Neural cell (in vitro differentiated cells): ENCODE measurements around the gene ACCSL. TPM values are rescaled to one million over a fixed set of nuclear protein-coding genes. Genes with fewer than 3 reads are reported as not detected.

Source experiments
- H2AFZ ChIP-seq: fragments of 200-600, 300-800 bp; sonication (generic), shearing (Covaris generic); 2 replicates; pipeline ENCODE4 v1.6.0; 2014; ENCODE audit warnings: low read depth, mild to moderate bottlenecking, antibody characterized with exemption, low read length, moderate library complexity
- H3F3A ChIP-seq: fragments of 200-600 bp; shearing (Covaris generic); 2 replicates; pipeline ENCODE4 v1.6.1; 2016; ENCODE audit warnings: mild to moderate bottlenecking, moderate library complexity, mixed read lengths, antibody characterized with exemption, low read length; ENCODE audit not compliant: insufficient read depth, poor library complexity, severe bottlenecking
- H3K27ac ChIP-seq: fragments of 200-600, 300-800 bp; sonication (generic), shearing (Covaris generic); 2 replicates; pipeline ENCODE4 v1.5.1; 2014; ENCODE audit warnings: mild to moderate bottlenecking, low read length, moderate library complexity
- H3K27me3 ChIP-seq: fragments of 300-800, 200-600 bp; sonication (generic), shearing (Covaris generic); 2 replicates; pipeline ENCODE4 v1.6.0; 2014; ENCODE audit warnings: mild to moderate bottlenecking, low read depth, low read length, moderate library complexity; ENCODE audit not compliant: insufficient read depth
- H3K36me3 ChIP-seq: fragments of 300-800, 200-600 bp; sonication (generic), shearing (Covaris generic); 2 replicates; pipeline ENCODE4 v1.5.1; 2014; ENCODE audit warnings: mild to moderate bottlenecking, antibody characterized with exemption, low read length, moderate library complexity; ENCODE audit not compliant: insufficient read depth
- H3K4me2 ChIP-seq: fragments of 300-800, 200-600 bp; sonication (generic), shearing (Covaris generic); 2 replicates; pipeline ENCODE4 v1.6.0; 2014; ENCODE audit warnings: mild to moderate bottlenecking, low read length
- H3K4me3 ChIP-seq: fragments of 300-800, 200-600 bp; sonication (generic), shearing (Covaris generic); 2 replicates; pipeline ENCODE4 v1.5.1; 2014; ENCODE audit warnings: mild to moderate bottlenecking, low read length, moderate library complexity
- H3K79me2 ChIP-seq: fragments of 200-600 bp; shearing (Covaris generic); replicated peaks from 2 replicates; pipeline ENCODE4 v1.6.0; 2014; ENCODE audit warnings: mild to moderate bottlenecking, low read length, moderate library complexity; ENCODE audit not compliant: insufficient read depth
- H3K9ac ChIP-seq: fragments of 300-800, 200-600 bp; sonication (generic), shearing (Covaris generic); 2 replicates; pipeline ENCODE4 v1.6.1; 2016; ENCODE audit warnings: mild to moderate bottlenecking, low read length, mixed read lengths
- H3K9me2 ChIP-seq: fragments of 200-600 bp; shearing (Covaris generic); 2 replicates; pipeline ENCODE4 v1.6.1; 2016; ENCODE audit warnings: mild to moderate bottlenecking, low read length, mixed read lengths; ENCODE audit not compliant: insufficient read depth
- H3K9me3 ChIP-seq: fragments of 200-600, 300-800 bp; sonication (generic), shearing (Covaris generic); 2 replicates; pipeline ENCODE4 v1.6.1; 2016; ENCODE audit warnings: mild to moderate bottlenecking, mixed run types, low read length, moderate library complexity, mixed read lengths
- H4K20me1 ChIP-seq: fragments of 200-600 bp; shearing (Covaris generic); 2 replicates; pipeline ENCODE4 v1.6.1; 2016; ENCODE audit warnings: mild to moderate bottlenecking, mixed run types; ENCODE audit not compliant: insufficient read depth
- CTCF ChIP-seq: fragments of 450-650 bp; IDR thresholded peaks from 2 replicates; pipeline ENCODE4 v1.5.1; 2014; ENCODE audit warnings: antibody characterized with exemption, mild to moderate bottlenecking, moderate library complexity; ENCODE audit not compliant: poor library complexity, severe bottlenecking
- EP300 ChIP-seq: fragments of 450-650 bp; conservative IDR thresholded peaks from 2 replicates; pipeline ENCODE4 v1.6.1; 2014; ENCODE audit warnings: antibody characterized with exemption, mild to moderate bottlenecking, moderate library complexity; ENCODE audit not compliant: poor library complexity, severe bottlenecking
- EZH2 ChIP-seq: fragments of 200-600, 300-800 bp; shearing (Covaris generic), sonication (generic); IDR thresholded peaks from 2 replicates; pipeline ENCODE4 v1.6.1; 2014; ENCODE audit warnings: antibody characterized with exemption, low read length, borderline replicate concordance, mild to moderate bottlenecking; ENCODE audit not compliant: insufficient read depth, poor library complexity, severe bottlenecking
- MXI1 ChIP-seq: fragments of 450-650 bp; conservative IDR thresholded peaks from 2 replicates; pipeline ENCODE4 v1.6.1; 2014; ENCODE audit warnings: antibody characterized with exemption, mild to moderate bottlenecking; ENCODE audit not compliant: poor library complexity, severe bottlenecking
- POLR2AphosphoS5 ChIP-seq: IDR thresholded peaks from 2 replicates; pipeline ENCODE4 v1.6.1; 2012
- RAD21 ChIP-seq: fragments of 450-650 bp; conservative IDR thresholded peaks from 2 replicates; pipeline ENCODE4 v1.6.1; 2014; ENCODE audit warnings: antibody characterized with exemption, mild to moderate bottlenecking, moderate library complexity
- REST ChIP-seq: IDR thresholded peaks from 2 replicates; pipeline ENCODE4 v1.6.1; 2012; ENCODE audit warnings: borderline replicate concordance
- SMC3 ChIP-seq: fragments of 450-650 bp; conservative IDR thresholded peaks from 2 replicates; pipeline ENCODE4 v1.6.1; 2014; ENCODE audit warnings: antibody characterized with exemption, mild to moderate bottlenecking, moderate library complexity; ENCODE audit not compliant: poor library complexity
- TAF1 ChIP-seq: IDR thresholded peaks from 2 replicates; pipeline ENCODE4 v1.6.1; 2012; ENCODE audit warnings: low read depth
- polyA plus RNA-seq: library from polyadenylated mRNA; depleted of rRNA; stranded (reverse); fragments of >200 nt; gene quantifications from 2 replicates; pipeline ENCODE4 v1.2.3, GENCODE V29; 2014

Gene ACCSL
- polyA plus RNA-seq, 1 donor from 2014 or later, result not detected

DNA sequence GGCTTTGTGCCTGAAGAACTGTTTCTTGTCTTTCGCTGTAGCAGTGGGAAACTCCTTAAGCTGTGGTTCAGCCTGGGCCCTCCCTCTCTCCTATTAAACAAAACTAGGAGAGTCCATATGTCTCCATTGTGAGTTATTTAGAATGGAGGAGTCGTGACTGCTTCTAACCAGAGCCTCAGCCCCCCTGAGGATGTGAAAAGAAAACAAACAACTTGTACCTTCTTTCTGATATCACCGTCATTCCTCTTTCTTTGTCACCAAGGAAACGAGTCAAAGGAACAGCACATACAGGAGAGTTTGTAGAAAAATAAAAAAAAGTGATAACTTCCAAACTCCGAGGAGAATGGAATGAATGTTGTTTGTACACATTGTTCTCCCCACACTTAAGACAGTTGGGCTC is 36.1 kb downstream of the ACCSL start:
- Histone ChIP-seq H3K9me2 (no peaks in the 10 kb centered on the region), H3K4me2 (no peak overlapping the region), H3K27me3 (no peaks in the 10 kb centered on the region), H3K79me2 (no peaks in the 10 kb centered on the region), H3K4me3 (no peak overlapping the region), H3F3A (no peaks in the 10 kb centered on the region), H4K20me1 (no peaks in the 10 kb centered on the region), H3K9me3 (no peaks in the 10 kb centered on the region), H3K27ac (no peak overlapping the region), H3K36me3 (no peaks in the 10 kb centered on the region), H2AFZ (no peak overlapping the region), H3K9ac (no peak overlapping the region)
- no peak for TF ChIP-seq REST
- no peak for TF ChIP-seq TAF1
- TF ChIP-seq EP300, result no peak
- TF ChIP-seq RAD21, result no peak
- no peak for TF ChIP-seq CTCF
- no peak for TF ChIP-seq EZH2
- no peak for TF ChIP-seq POLR2AphosphoS5

- Histone ChIP-seq H3K36me3 (no peaks in the 10 kb centered on the region), H3K27ac (no peak overlapping the region), H3K4me3 (no peak overlapping the region), H3K9ac (no peak overlapping the region), H3F3A (no peaks in the 10 kb centered on the region), H2AFZ (no peak overlapping the region), H3K27me3 (no peaks in the 10 kb centered on the region), H3K9me2 (no peaks in the 10 kb centered on the region), H3K4me2 (no peak overlapping the region), H3K9me3 (no peaks in the 10 kb centered on the region), H3K79me2 (no peaks in the 10 kb centered on the region), H4K20me1 (no peaks in the 10 kb centered on the region)
- no peak for TF ChIP-seq TAF1
- no peak for TF ChIP-seq REST
- TF ChIP-seq EP300, result no peak
- no peak for TF ChIP-seq CTCF
- no peak for TF ChIP-seq MXI1
- no peak for TF ChIP-seq POLR2AphosphoS5
- TF ChIP-seq EZH2, result no peak
- no peak for TF ChIP-seq RAD21
- TF ChIP-seq SMC3, result no peak
Observed at GRCh38 chr11:44085330-44085729, 37.5 kb downstream of the ACCSL start.
